Activated CD4-positive, alpha-beta T cell treated with anti-CD3 and anti-CD28 coated beads for 24 hours (primary cell): ENCODE data around the gene SHKBP1.
"Not testable (repeated sequence)": the region's sequence is repeated elsewhere in the genome, so short reads cannot be mapped to it uniquely, and the experiment has no call there.

Source experiments
- DNase-seq, 2 donors: peaks; one replicate each; pipeline ENCODE4 v3.0.0-alpha.2; 2020; ENCODE audit warnings: low read depth in 2 of 2

The SHKBP1 gene, protein sequence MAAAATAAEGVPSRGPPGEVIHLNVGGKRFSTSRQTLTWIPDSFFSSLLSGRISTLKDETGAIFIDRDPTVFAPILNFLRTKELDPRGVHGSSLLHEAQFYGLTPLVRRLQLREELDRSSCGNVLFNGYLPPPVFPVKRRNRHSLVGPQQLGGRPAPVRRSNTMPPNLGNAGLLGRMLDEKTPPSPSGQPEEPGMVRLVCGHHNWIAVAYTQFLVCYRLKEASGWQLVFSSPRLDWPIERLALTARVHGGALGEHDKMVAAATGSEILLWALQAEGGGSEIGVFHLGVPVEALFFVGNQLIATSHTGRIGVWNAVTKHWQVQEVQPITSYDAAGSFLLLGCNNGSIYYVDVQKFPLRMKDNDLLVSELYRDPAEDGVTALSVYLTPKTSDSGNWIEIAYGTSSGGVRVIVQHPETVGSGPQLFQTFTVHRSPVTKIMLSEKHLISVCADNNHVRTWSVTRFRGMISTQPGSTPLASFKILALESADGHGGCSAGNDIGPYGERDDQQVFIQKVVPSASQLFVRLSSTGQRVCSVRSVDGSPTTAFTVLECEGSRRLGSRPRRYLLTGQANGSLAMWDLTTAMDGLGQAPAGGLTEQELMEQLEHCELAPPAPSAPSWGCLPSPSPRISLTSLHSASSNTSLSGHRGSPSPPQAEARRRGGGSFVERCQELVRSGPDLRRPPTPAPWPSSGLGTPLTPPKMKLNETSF

GRCh38 chr19:40576585-40577451 is at the start of gene SHKBP1:
Gene SHKBP1 (plus strand): TSS chr19:40576873. CDS start chr19:40576900, 27 bp downstream.
- DNase-seq = peak; percentile 90

DNA sequence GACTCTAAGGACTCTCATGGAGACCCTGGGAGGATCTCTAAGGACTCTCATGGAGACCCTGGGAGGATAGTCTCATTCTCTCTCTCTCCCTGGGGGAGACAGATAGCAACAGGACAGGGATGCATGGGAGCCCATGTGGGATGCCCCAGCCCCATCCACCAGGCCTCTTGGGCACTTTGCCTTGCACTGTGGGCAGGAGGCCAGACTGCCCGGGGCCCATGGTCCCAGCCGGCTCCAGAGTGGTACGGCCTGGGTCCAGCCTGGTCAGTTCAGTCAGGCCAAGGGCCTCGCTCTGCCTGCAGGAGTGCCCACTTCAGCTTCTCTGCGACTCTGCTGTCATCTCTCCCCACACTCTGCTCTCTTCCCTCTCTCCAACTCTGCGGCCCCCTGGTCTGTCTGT is 48.6 kb upstream of the SHKBP1 start:
- DNase-seq = no peak

DNA sequence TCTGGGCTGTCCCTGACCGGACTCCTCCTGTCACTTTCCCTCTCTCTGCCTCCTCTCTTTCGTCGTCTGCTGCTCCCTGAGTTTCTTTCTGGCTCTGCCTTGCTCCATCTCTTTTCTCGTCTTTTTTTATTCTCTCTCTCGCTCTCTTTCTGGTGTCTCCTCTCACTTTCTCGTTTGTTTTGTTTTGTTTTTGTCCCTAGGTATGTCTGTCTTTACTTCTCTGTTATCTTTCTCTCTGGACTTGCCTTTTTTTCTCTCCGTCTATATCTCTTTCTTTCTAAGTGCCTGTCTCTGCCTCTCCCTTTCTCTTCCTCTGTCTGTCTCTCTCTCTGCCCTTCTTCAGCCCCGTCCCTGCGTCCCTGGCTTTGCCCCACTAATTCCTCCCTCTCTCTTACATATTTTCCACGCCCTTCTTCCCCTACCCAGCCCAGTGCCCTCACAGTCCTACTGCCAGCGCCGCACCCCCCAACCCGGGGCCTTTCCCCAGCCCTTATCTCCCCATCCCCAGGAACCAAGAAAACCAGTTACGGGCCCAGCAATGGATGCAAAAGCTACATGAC is 48.1 kb upstream of the SHKBP1 start:
- no peak for DNase-seq

- DNase-seq = peak; percentile 83 to 86
Observed at GRCh38 chr19:40529093-40529954, 47.3 kb upstream of the SHKBP1 start.

DNA sequence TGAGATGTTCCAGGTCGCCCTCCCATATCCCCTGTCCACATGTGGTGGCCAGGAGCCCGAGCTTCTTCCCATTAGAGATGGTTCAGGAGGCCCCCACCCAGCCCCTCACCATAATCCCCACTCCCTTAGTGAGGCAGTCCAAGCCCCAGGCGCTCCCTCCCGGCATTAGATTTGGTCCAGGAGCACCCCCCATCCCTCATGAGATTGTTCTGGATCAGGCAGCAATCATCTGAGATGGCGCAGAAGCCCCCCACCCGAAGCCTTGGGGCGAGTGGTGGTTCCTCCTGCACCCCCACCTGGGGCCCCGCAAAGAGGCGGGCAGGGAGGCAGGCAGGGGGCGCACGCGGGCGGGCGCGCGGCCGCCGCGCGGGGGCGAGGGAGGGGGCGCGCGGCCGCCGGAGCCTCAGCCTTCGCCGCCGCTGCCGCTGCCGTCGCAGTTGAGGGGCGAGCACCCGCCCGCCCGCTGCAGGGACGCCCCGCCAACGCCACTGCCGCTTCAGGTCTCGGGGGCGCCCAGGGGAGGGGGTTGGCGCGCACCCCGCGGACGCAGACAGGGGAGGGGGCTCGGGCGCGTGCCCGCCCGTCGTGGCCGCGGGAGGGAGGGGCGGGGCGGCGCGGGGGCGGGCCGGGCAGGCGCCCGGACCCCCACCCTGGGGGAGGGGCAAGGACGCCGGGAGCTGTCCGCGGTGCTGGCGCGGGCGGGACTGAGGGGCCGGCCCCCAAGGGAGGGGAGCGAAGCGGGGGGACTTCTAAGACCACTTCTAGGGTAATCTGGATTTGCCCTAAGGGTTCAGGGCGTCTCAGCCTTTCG is 46.4 kb upstream of the SHKBP1 start:
- no peak for DNase-seq

DNA sequence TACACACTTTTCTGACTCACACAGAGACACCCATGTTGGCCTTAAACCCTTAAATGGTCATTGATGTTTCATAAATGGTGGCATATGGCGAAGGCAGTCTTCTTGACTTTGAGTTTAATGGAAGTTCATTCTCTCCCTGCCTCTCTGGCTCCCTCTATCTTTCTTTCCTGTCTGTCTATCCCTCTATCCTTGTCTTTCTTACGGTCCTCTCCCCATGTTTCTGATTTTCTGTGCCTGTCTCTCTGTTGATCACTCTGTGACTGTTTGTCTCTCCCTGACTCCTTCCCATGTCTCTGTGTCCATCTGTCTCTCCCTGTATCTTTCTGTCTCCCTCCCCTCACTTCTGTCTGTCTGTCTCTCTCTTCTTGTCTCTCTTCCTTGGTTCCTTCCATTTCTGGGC is 43.2 kb upstream of the SHKBP1 start:
- no peak for DNase-seq

DNA sequence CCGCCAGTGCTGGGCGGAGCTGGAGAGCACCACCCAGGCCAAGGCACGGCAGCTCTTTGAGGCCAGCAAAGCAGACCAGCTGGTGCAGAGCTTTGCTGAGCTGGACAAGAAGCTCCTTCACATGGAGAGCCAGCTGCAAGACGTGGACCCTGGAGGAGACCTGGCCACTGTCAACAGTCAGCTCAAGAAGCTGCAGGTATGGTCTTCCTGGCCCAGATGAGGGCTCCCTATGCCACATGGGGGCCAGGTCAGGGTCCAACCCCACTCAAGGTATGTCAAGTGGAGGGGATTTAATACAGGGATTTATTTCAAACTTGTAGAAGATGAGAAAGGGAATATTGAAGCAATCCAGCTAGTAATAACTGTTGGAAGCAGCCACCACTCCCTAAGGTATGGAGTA is 42.5 kb upstream of the SHKBP1 start:
- no peak for DNase-seq

DNA sequence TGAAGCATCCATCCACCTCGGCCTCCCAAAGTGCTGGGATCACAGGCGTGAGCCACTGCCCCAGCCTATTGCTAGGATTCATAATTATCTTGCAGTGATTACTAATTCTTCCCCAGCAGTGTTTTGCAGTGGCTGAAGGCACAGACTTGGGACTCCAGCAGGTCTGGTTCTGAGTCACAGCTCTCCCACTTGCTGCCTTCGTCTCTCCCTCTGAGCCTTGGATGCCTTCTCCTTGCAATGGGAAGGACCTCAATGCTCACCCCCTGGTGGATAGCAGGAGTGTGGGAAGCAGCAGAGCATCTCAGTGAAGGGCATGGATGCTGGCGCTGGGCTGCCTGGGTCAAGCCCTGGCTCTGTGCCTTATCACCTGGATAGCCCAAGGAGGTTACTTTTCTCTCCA is 37.6 kb upstream of the SHKBP1 start:
- DNase-seq = no peak

- no peak for DNase-seq
Observed at GRCh38 chr19:40542202-40542859, 34.3 kb upstream of the SHKBP1 start.

GRCh38 chr19:40543029-40543597 is 33.6 kb upstream of the SHKBP1 start:
- DNase-seq = no peak

DNA sequence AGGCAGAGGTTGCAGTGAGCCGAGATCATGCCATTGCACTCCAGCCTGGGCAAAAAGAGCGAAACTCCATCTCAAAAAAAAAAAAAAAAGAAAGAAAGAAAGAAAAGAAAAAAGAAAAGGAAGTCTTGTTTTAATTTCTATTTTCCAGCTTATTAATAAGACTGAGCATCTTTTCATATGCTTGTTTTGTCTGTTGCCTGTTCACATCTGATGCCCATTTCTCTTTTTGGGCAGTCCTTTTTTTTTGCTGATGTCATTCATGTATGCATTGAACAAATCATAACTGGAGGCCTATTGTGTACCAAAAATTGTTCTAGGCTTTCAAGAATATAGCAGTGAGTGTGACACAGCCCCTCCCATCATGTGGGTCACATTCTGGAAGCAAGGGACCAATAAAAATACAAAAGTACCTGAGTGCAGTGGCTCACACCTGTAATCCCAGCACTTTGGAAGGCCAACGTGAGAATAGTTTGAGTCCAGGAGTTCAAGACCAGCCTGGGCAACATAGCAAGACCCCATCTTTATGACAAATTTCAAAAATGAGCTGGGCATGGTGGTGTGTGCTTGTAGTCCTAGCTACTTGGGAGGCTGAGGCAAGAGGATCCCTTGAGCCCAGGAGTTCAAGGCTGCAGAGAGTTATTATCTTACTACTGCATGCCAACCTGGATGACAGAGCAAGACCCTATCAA is 30.4 kb upstream of the SHKBP1 start:
- not testable (repeated sequence) for DNase-seq

DNA sequence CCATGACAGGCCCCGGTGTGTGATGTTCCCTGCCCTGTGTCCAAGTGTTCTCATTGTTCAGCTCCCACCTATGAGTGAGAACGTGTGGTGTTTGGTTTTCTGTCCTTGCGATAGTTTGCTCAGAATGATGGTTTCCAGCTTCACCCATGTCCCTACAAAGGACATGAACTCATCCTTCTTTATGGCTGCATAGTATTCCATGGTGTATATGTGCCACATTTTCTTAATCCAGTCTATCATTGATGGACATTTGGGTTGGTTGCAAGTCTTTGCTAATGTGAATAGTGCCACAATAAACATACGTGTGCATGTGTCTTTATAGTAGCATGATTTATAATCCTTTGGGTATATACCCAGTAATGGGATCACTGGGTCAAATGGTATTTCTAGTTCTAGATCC is 29.5 kb upstream of the SHKBP1 start:
- not testable (repeated sequence) for DNase-seq

DNA sequence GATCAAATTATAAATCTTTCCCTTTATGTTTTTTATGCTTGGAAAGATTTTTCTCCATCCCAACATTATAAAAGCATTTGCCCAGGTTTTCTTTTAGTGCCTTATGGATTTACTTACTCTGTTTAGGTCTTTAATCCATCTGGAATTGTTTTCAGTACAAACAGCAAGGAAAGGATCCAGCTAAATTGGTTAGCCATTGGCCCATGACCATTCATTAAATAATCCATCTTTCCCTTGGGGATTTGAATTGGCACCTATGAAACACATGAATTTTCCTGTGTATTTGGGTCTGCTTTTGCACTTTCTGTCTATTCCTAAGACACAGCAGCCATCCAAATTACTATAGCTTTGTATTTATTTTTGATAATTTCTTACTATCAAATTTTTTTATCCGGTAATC is 28.8 kb upstream of the SHKBP1 start:
- no peak for DNase-seq

GRCh38 chr19:40549007-40549708 is 27.5 kb upstream of the SHKBP1 start:
- peak; percentile 66 to 68 for DNase-seq

- DNase-seq = no peak
Observed at GRCh38 chr19:40550951-40551350, 25.7 kb upstream of the SHKBP1 start.

- DNase-seq = no peak
Observed at GRCh38 chr19:40552848-40553247, 23.8 kb upstream of the SHKBP1 start.

GRCh38 chr19:40553885-40554857 is 22.5 kb upstream of the SHKBP1 start:
- DNase-seq = no peak
